ENCODE results near the gene SCIN.

Gene SCIN

DNA sequence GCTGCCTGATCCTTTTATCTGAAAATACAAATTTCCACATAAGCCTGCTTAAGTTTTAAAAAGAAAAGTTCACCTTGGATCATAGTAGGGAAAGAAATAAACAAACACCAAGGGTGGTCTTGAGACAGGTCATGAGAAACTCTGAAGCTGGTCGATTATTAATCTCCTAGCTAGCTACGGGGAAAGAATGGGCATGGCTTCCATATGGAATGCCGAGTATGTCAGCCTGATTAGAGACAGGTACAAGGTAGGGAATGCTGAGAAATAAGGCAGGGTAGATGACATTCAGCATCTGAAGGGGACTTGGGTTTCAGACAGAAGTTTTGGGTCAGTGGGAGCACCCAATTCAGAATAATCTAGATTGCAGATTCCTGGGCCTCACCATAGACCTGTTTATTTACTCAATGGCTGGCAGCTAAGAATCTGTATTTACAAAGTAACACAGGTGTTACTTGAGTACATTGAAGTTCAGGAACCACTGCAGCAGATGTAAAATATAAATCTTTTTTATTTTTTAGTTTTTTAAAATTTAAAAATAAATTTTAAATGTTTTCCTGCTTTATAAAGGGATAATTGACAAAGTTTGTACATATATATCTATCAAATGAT is 49.0 kb downstream of the SCIN start:
- H3K9me3 ChIP-seq (ENCODE audit: insufficient read depth, low read depth, low read length): no peaks in the 10 kb centered on the region
- WGBS: 77% methylated on average over 3 of the region's 3 CpGs
- H3K36me3 ChIP-seq (ENCODE audit: insufficient read depth, low read length): no peaks in the 10 kb centered on the region
- no peak overlapping the region for H3K9ac ChIP-seq (ENCODE audit: low read depth, low read length)
- no peak overlapping the region for H3K4me3 ChIP-seq (ENCODE audit: low read length)
- H3K27me3 ChIP-seq (ENCODE audit: insufficient read depth, low read length): no peaks in the 10 kb centered on the region
- H3K27ac ChIP-seq (ENCODE audit: low read depth, low read length): no peak overlapping the region
- H3K4me1 ChIP-seq (ENCODE audit: insufficient read depth, low read length): no peaks in the 10 kb centered on the region

DNA sequence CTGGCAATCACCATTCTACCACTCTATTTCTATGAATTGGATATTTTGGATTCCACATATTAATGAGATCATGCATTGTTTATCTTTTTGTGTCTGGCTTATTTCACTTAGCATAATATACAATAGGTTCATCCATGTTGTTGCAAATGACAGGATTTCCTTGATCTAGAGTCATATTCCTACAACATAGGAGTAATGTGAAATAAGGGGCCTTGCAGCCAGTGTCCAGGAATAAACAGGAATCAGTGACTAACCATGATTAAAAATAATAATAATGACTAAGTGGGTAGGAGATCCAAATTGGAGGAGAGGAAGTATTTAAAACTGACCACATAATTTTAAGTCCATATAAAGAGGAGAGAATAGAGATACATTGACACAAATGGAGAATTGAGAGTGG is 49.9 kb downstream of the SCIN start:
- Histone ChIP-seq H3K9ac (ENCODE audit: low read depth, low read length) (no peak overlapping the region), H3K27ac (ENCODE audit: low read depth, low read length) (no peak overlapping the region), H3K27me3 (ENCODE audit: insufficient read depth, low read length) (no peaks in the 10 kb centered on the region), H3K9me3 (ENCODE audit: insufficient read depth, low read depth, low read length) (no peaks in the 10 kb centered on the region), H3K36me3 (ENCODE audit: insufficient read depth, low read length) (no peaks in the 10 kb centered on the region), H3K4me1 (ENCODE audit: insufficient read depth, low read length) (no peaks in the 10 kb centered on the region), H3K4me3 (ENCODE audit: low read length) (no peak overlapping the region)

DNA sequence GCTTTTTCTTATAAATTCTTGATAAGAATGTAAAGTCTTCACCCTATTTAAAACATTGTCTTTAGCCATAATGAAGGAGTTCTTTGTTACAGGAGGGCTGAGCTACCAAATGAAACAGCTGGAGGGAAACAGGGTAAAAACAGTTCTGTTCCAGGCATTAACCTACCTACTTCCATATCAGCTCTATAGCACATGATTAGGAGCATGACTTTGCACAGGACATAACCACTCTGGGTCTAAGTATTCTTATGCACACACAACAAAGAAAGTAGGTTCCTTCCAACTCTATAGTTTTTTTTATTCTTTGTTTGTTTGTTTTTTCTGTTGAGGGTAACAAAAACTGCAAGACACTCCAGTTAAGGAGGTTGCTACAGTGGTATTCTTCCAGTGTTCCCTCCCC is 52.7 kb downstream of the SCIN start:
- H3K36me3 ChIP-seq (ENCODE audit: insufficient read depth, low read length): no peaks in the 10 kb centered on the region
- H3K9me3 ChIP-seq (ENCODE audit: insufficient read depth, low read depth, low read length): no peaks in the 10 kb centered on the region
- H3K9ac ChIP-seq (ENCODE audit: low read depth, low read length): no peak overlapping the region
- H3K27ac ChIP-seq (ENCODE audit: low read depth, low read length): no peak overlapping the region
- H3K4me1 ChIP-seq (ENCODE audit: insufficient read depth, low read length): no peaks in the 10 kb centered on the region
- no peaks in the 10 kb centered on the region for H3K27me3 ChIP-seq (ENCODE audit: insufficient read depth, low read length)
- H3K4me3 ChIP-seq (ENCODE audit: low read length): no peak overlapping the region

DNA sequence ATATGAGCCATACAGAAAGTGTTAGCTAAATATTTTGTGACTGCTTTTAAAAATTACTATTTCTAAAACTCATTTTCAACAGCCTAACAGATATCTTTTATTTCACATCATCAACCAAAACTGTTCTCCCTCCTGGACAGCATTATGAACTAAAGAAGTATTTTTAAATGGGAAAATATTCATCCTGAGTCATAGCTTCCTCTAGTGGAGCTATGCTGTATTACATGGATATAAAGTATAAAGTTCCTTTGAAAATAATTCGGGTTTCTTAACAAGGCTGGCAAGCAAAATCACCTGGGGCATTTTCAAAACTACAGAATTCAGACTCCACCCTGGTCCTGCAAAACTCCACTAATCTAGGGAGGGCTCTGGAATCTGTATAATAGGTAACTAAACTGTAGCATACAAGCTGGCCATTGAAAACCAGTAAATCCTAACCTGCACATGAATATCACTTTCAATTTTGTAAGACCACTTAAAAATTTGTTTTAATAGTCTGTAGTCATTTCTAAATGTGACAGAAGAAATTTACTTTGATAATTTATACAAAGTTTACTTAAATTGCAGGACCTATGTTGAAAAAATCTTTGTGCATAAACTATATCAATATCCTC is 53.5 kb downstream of the SCIN start:
- H3K9me3 ChIP-seq (ENCODE audit: insufficient read depth, low read depth, low read length): no peaks in the 10 kb centered on the region
- no peaks in the 10 kb centered on the region for H3K27me3 ChIP-seq (ENCODE audit: insufficient read depth, low read length)
- 50% methylated on average over 1 of the region's 1 CpG for WGBS
- no peak overlapping the region for H3K9ac ChIP-seq (ENCODE audit: low read depth, low read length)
- no peak overlapping the region for H3K4me3 ChIP-seq (ENCODE audit: low read length)
- H3K27ac ChIP-seq (ENCODE audit: low read depth, low read length): no peak overlapping the region
- H3K4me1 ChIP-seq (ENCODE audit: insufficient read depth, low read length): no peaks in the 10 kb centered on the region
- no peaks in the 10 kb centered on the region for H3K36me3 ChIP-seq (ENCODE audit: insufficient read depth, low read length)

DNA sequence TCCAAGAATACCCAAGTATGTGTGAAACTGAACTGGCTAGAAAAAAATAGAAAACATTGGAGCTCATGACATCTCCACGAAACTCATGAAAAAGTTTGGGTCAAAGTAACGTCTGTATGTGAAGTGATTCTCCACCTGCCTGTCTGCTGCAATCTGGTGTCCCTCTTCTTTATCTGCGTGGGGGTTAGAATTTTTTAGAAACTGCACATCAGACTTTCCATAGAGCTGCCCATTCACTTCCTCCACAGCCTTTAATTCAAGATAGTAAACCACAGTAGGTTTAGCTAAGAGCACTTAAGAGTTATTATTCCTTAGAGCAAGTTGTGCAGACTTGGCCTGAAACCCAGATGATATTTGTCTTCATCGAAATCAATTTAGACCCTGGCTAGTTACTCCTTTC is 55.3 kb downstream of the SCIN start:
- H3K27ac ChIP-seq (ENCODE audit: low read depth, low read length): no peak overlapping the region
- no peak overlapping the region for H3K4me3 ChIP-seq (ENCODE audit: low read length)
- H3K4me1 ChIP-seq (ENCODE audit: insufficient read depth, low read length): no peaks in the 10 kb centered on the region
- H3K27me3 ChIP-seq (ENCODE audit: insufficient read depth, low read length): no peaks in the 10 kb centered on the region
- WGBS: 94% methylated on average over 4 of the region's 4 CpGs
- H3K9me3 ChIP-seq (ENCODE audit: insufficient read depth, low read depth, low read length): no peaks in the 10 kb centered on the region
- H3K36me3 ChIP-seq (ENCODE audit: insufficient read depth, low read length): no peaks in the 10 kb centered on the region
- no peak overlapping the region for H3K9ac ChIP-seq (ENCODE audit: low read depth, low read length)

DNA sequence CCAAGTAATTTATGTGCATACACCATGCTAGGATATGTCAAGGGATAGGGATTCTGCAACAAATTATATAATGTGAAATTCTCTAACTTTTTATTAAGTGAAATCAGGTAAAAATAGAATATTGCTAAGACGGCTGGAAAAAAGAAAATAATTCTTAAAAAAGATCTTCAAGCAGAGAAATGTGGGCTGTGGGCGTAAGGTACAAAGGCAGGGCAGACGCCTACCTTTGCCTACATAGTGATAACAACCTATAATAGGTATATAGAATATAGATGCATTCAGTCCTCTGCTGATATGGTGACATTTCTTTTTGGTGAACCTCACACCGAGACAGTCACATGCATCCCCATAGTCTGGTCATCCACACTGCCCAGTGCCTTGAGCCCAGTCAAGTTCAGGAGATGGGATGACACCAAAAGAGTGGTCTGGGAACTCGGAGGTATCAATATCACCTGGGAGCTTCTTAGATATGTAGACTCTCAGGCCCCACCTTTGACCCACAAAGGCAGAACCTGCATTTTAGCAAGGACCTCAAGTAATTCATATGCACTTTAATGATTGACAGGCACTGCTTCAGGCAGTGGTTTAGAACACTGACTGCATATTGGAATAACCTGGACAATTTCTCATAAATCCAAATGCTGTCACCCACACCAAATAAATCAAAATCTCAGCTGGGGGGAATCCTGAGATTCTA is 59.4 kb downstream of the SCIN start:
- H3K36me3 ChIP-seq (ENCODE audit: insufficient read depth, low read length): no peaks in the 10 kb centered on the region
- no peaks in the 10 kb centered on the region for H3K9me3 ChIP-seq (ENCODE audit: insufficient read depth, low read depth, low read length)
- no peaks in the 10 kb centered on the region for H3K4me1 ChIP-seq (ENCODE audit: insufficient read depth, low read length)
- H3K4me3 ChIP-seq (ENCODE audit: low read length): no peak overlapping the region
- WGBS: 95% methylated on average over 3 of the region's 5 CpGs
- H3K9ac ChIP-seq (ENCODE audit: low read depth, low read length): no peak overlapping the region
- no peaks in the 10 kb centered on the region for H3K27me3 ChIP-seq (ENCODE audit: insufficient read depth, low read length)
- no peak overlapping the region for H3K27ac ChIP-seq (ENCODE audit: low read depth, low read length)

DNA sequence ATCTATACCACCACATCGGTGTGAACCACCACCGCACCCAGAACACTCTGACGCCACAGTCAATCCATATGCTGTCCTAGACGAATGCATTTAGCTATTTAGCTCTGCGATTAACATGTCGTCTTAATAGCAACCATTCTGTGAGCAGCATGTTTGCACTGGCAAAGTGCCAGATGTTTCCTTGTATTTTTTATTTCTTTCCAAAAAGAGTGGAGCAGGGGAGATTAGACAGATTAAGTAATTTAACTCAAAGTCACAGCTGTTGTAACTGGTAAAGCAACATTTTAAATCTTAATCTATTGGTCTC is 59.9 kb downstream of the SCIN start:
- 95% methylated on average over 6 of the region's 6 CpGs for WGBS
- Histone ChIP-seq H3K4me3 (ENCODE audit: low read length) (no peak overlapping the region), H3K4me1 (ENCODE audit: insufficient read depth, low read length) (no peaks in the 10 kb centered on the region), H3K9me3 (ENCODE audit: insufficient read depth, low read depth, low read length) (no peaks in the 10 kb centered on the region), H3K9ac (ENCODE audit: low read depth, low read length) (no peak overlapping the region), H3K27me3 (ENCODE audit: insufficient read depth, low read length) (no peaks in the 10 kb centered on the region), H3K36me3 (ENCODE audit: insufficient read depth, low read length) (no peaks in the 10 kb centered on the region), H3K27ac (ENCODE audit: low read depth, low read length) (no peak overlapping the region)

DNA sequence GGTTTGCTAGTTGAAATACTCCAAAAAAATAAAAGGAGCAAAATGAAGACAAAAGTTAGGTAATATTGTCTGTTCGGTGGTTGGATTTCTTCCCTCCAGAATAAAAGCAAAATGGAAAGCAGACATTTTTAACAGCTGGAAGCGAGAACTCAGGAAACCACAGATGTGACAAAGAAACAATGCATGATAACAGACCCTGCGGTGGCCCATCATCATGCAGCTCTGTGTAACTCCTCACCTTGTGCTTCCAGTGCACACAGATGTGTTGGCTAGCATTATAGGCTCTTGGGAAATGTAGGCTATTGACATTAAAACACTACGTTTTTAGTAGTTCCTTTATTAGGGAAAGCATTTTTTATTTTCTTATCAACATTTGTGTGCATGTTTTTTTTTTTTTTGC is 63.1 kb downstream of the SCIN start:
- Histone ChIP-seq H3K36me3 (ENCODE audit: insufficient read depth, low read length) (no peaks in the 10 kb centered on the region), H3K9me3 (ENCODE audit: insufficient read depth, low read depth, low read length) (no peaks in the 10 kb centered on the region), H3K27ac (ENCODE audit: low read depth, low read length) (no peak overlapping the region), H3K9ac (ENCODE audit: low read depth, low read length) (no peak overlapping the region), H3K27me3 (ENCODE audit: insufficient read depth, low read length) (no peaks in the 10 kb centered on the region), H3K4me3 (ENCODE audit: low read length) (no peak overlapping the region), H3K4me1 (ENCODE audit: insufficient read depth, low read length) (no peaks in the 10 kb centered on the region)
- 83% methylated on average over 4 of the region's 4 CpGs for WGBS

DNA sequence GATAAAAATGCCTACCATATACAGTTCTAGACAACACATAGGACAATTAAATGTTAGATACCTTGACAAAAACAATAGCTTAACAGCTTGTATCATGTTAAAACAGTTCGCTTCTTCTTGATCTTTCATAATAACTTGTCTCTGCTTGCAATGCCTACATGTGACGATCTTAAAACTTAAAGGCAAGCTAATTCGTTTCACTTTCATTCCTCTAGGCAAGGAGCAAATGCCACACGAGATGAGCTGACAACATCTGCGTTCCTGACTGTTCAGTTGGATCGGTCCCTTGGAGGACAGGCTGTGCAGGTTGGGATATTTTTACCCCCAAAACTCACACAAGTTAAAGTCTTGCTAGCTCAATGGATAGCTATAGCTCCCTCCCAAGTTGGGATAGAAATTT is 65.3 kb downstream of the SCIN start:
- WGBS: 88% methylated on average over 6 of the region's 6 CpGs
- H3K4me3 ChIP-seq (ENCODE audit: low read length): no peak overlapping the region
- H3K4me1 ChIP-seq (ENCODE audit: insufficient read depth, low read length): no peaks in the 10 kb centered on the region
- H3K9me3 ChIP-seq (ENCODE audit: insufficient read depth, low read depth, low read length): no peaks in the 10 kb centered on the region
- no peaks in the 10 kb centered on the region for H3K27me3 ChIP-seq (ENCODE audit: insufficient read depth, low read length)
- no peak overlapping the region for H3K9ac ChIP-seq (ENCODE audit: low read depth, low read length)
- H3K36me3 ChIP-seq (ENCODE audit: insufficient read depth, low read length): no peaks in the 10 kb centered on the region
- no peak overlapping the region for H3K27ac ChIP-seq (ENCODE audit: low read depth, low read length)

DNA sequence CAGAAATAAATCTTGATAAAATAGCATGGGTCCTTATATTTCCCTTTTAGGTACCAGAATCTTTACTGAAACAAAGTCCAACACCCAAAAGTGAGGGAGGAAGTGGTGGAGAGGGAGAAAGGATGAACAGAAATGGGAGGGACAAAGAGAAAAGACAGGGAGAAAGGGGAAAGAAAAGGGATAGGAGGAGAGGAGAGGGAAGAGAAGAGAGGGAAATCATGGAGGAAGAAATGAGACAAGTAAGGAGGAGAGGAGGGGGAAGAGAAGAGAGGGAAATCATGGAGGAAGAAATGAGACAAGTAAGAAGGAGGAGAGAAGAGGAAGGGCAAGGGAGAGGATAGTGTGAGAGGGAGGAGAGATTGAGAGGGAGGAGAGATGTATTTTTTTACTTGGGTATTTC is 66.8 kb downstream of the SCIN start:
- Histone ChIP-seq H3K27me3 (ENCODE audit: insufficient read depth, low read length) (no peaks in the 10 kb centered on the region), H3K9ac (ENCODE audit: low read depth, low read length) (no peak overlapping the region), H3K36me3 (ENCODE audit: insufficient read depth, low read length) (no peaks in the 10 kb centered on the region), H3K4me1 (ENCODE audit: insufficient read depth, low read length) (no peaks in the 10 kb centered on the region), H3K4me3 (ENCODE audit: low read length) (no peak overlapping the region), H3K9me3 (ENCODE audit: insufficient read depth, low read depth, low read length) (no peaks in the 10 kb centered on the region), H3K27ac (ENCODE audit: low read depth, low read length) (no peak overlapping the region)

DNA sequence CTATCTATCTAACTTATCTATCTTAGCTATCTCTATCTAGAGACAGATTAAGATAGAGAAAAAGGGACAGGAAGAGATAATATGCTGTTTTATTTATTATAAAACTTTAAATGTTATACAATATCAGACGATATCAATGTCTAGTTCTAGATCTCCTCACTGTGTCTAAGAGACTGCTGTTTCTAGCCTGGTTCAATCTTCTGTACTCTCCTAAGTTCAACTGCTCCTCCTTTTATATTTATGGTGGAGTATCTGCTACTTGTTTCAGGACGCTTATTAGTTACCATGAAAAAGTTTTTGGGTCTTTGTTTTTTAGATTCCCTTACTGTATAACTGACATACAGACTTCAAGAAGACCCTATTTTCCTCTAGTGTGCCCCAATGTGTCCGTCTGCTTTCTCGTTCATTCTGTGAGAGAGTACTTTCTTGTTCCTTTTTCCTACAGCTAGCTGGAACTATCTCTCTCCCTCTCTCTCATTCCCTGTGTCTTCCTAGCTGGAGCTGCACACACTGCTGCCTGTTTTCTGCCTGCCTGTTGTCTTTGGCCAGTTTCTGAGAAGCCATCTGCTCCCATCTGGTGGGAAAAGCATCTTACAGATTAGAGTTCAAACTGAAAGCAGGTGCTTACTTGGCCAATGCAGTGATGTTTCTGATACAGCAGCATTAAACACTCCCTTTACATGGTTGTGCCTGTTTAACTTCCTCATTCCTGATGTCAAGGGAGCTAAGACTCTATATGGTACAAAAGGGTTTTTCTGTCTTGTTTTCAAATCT is 67.5 kb downstream of the SCIN start:
- Histone ChIP-seq H3K36me3 (ENCODE audit: insufficient read depth, low read length) (no peaks in the 10 kb centered on the region), H3K27ac (ENCODE audit: low read depth, low read length) (no peak overlapping the region), H3K9me3 (ENCODE audit: insufficient read depth, low read depth, low read length) (no peaks in the 10 kb centered on the region), H3K4me3 (ENCODE audit: low read length) (no peak overlapping the region), H3K27me3 (ENCODE audit: insufficient read depth, low read length) (no peaks in the 10 kb centered on the region), H3K4me1 (ENCODE audit: insufficient read depth, low read length) (no peaks in the 10 kb centered on the region), H3K9ac (ENCODE audit: low read depth, low read length) (no peak overlapping the region)
- 96% methylated on average over 2 of the region's 4 CpGs for WGBS
